Measurements from ENCODE around the gene PCYT1A. TPM values are rescaled to one million over a fixed set of nuclear protein-coding genes. Genes with fewer than 3 reads are reported as not detected.
"Not testable (repeated sequence)": the region's sequence is repeated elsewhere in the genome, so short reads cannot be mapped to it uniquely, and the experiment has no call there.

The PCYT1A gene
- polyA plus RNA-seq, 3 donors, result 24.3 to 99.6 (median 31.6) TPM

GRCh38 chr3:196251918-196252317 lies 35.6 kb downstream of the PCYT1A start:
- no peak for TF ChIP-seq CTCF (IDR thresholded peaks at IDR 0.05)
- H3K36me3 ChIP-seq (replicated peaks in 1 of 2; ENCODE audit: control insufficient read depth in 1 of 2, insufficient read depth in 2 of 2, low read length in 2 of 2), result peaks cover 51 to 85% of the 10 kb centered on the region in 2 donors
- no peak overlapping the region for H2AFZ ChIP-seq (ENCODE audit: insufficient read depth, low read depth, low read length, poor library complexity, severe bottlenecking)
- intact Hi-C loops (cut with micrococcal nuclease), result loop anchor here in 1 of 2 donors (5.0 to 10.0 kb wide), 2 partner anchors 265 to 443 kb away; partner anchors contain the start of gene SMCO1
- no peak overlapping the region for H3K9ac ChIP-seq (ENCODE audit: insufficient read depth, low read length, poor library complexity, severe bottlenecking)
- H3K79me2 ChIP-seq (ENCODE audit: insufficient read depth, low read length), result peaks cover 14% of the 10 kb centered on the region
- peaks cover 5% of the 10 kb centered on the region for H3K4me1 Mint-ChIP-seq
- H4K20me1 ChIP-seq (ENCODE audit: insufficient read depth, low read length), result peaks cover 67% of the 10 kb centered on the region
- H3K27ac Mint-ChIP-seq, result peak overlapping the region in 2 of 7 donors; percentile 7 to 46
- H3K27me3 Mint-ChIP-seq (ENCODE audit: low read depth in 3 of 3), result no peaks in the 10 kb centered on the region
- H3K9me3 Mint-ChIP-seq, result no peaks in the 10 kb centered on the region
- no peak for DNase-seq
- H3K36me3 Mint-ChIP-seq, result peaks cover 43 to 69% of the 10 kb centered on the region in 2 donors
- H3K27ac ChIP-seq (ENCODE audit: low read depth in 1 of 2, low read length in 2 of 2), result no peak overlapping the region
- no peak overlapping the region for H3K4me3 Mint-ChIP-seq
- H3K4me2 ChIP-seq (replicated peaks; ENCODE audit: extremely low read depth, low read length, poor library complexity, severe bottlenecking), result no peak overlapping the region
- no peaks in the 10 kb centered on the region for H3K9me3 ChIP-seq (replicated peaks in 1 of 2; ENCODE audit: control insufficient read depth in 1 of 2, insufficient read depth in 1 of 2, low read length in 2 of 2)
- no peaks in the 10 kb centered on the region for H3K27me3 ChIP-seq (ENCODE audit: control insufficient read depth in 2 of 2, insufficient read depth in 2 of 2, low read length in 2 of 2)
- 93% methylated on average over 3 of the region's 16 CpGs for WGBS (ENCODE audit: insufficient coverage)
- H3K4me1 ChIP-seq (ENCODE audit: control insufficient read depth in 1 of 2, insufficient read depth in 2 of 2, low read length in 2 of 2), result no peaks in the 10 kb centered on the region
- H3K4me3 ChIP-seq (replicated peaks in 1 of 3; ENCODE audit: low read depth in 2 of 3, low read length in 3 of 3), result no peak overlapping the region

GRCh38 chr3:196246612-196247308 lies 40.8 kb downstream of the PCYT1A start:
- no peaks in the 10 kb centered on the region for H3K27me3 ChIP-seq (ENCODE audit: control insufficient read depth in 2 of 2, insufficient read depth in 2 of 2, low read length in 2 of 2)
- Mint-ChIP-seq H3K9me3 (peaks cover 0 to 1% (median 0%) of the 10 kb centered on the region in 7 donors), H3K4me1 (peaks cover 4% of the 10 kb centered on the region), H3K4me3 (no peak overlapping the region), H3K27ac (peak overlapping the region in 6 of 7 donors; percentile 12 to 86 (median 71)), H3K36me3 (peaks cover 54 to 82% of the 10 kb centered on the region in 2 donors), H3K27me3 (ENCODE audit: low read depth in 3 of 3) (no peaks in the 10 kb centered on the region)
- H4K20me1 ChIP-seq (ENCODE audit: insufficient read depth, low read length), result peaks cover 39% of the 10 kb centered on the region
- WGBS (ENCODE audit: insufficient coverage), result no CpG with 5 or more reads among the region's 13 CpGs
- no peaks in the 10 kb centered on the region for H3K4me1 ChIP-seq (ENCODE audit: control insufficient read depth in 1 of 2, insufficient read depth in 2 of 2, low read length in 2 of 2)
- no peak for TF ChIP-seq CTCF (IDR thresholded peaks at IDR 0.05)
- H3K9me3 ChIP-seq (replicated peaks in 1 of 2; ENCODE audit: control insufficient read depth in 1 of 2, insufficient read depth in 1 of 2, low read length in 2 of 2), result no peaks in the 10 kb centered on the region
- intact Hi-C loops (cut with micrococcal nuclease), result no loop called here
- H3K4me3 ChIP-seq (replicated peaks in 1 of 3; ENCODE audit: low read depth in 2 of 3, low read length in 3 of 3), result no peak overlapping the region
- peak overlapping the region in 1 of 2 donors; percentile 47 for H3K27ac ChIP-seq (ENCODE audit: low read depth in 1 of 2, low read length in 2 of 2)
- peaks cover 8% of the 10 kb centered on the region for H3K79me2 ChIP-seq (ENCODE audit: insufficient read depth, low read length)
- H3K9ac ChIP-seq (ENCODE audit: insufficient read depth, low read length, poor library complexity, severe bottlenecking), result no peak overlapping the region
- no peak overlapping the region for H2AFZ ChIP-seq (ENCODE audit: insufficient read depth, low read depth, low read length, poor library complexity, severe bottlenecking)
- peaks cover 49 to 82% of the 10 kb centered on the region in 2 donors for H3K36me3 ChIP-seq (replicated peaks in 1 of 2; ENCODE audit: control insufficient read depth in 1 of 2, insufficient read depth in 2 of 2, low read length in 2 of 2)
- H3K4me2 ChIP-seq (replicated peaks; ENCODE audit: extremely low read depth, low read length, poor library complexity, severe bottlenecking), result no peak overlapping the region
- peak; percentile 25 to 41 (median 41) for DNase-seq

GRCh38 chr3:196244166-196244565 lies 43.4 kb downstream of the PCYT1A start:
- WGBS (ENCODE audit: insufficient coverage), result over 99% methylated on average over 17 of the region's 34 CpGs
- H3K9me3 ChIP-seq (replicated peaks in 1 of 2; ENCODE audit: control insufficient read depth in 1 of 2, insufficient read depth in 1 of 2, low read length in 2 of 2); H3K79me2 ChIP-seq (ENCODE audit: insufficient read depth, low read length); intact Hi-C loops (cut with micrococcal nuclease); H3K4me1 ChIP-seq (ENCODE audit: control insufficient read depth in 1 of 2, insufficient read depth in 2 of 2, low read length in 2 of 2); H3K4me3 Mint-ChIP-seq; H3K4me3 ChIP-seq (replicated peaks in 1 of 3; ENCODE audit: low read depth in 2 of 3, low read length in 3 of 3); H3K27ac ChIP-seq (ENCODE audit: low read depth in 1 of 2, low read length in 2 of 2); H2AFZ ChIP-seq (ENCODE audit: insufficient read depth, low read depth, low read length, poor library complexity, severe bottlenecking); H3K4me2 ChIP-seq (replicated peaks; ENCODE audit: extremely low read depth, low read length, poor library complexity, severe bottlenecking); H3K9ac ChIP-seq (ENCODE audit: insufficient read depth, low read length, poor library complexity, severe bottlenecking); H3K4me1 Mint-ChIP-seq; H3K9me3 Mint-ChIP-seq; H3K27me3 ChIP-seq (ENCODE audit: control insufficient read depth in 2 of 2, insufficient read depth in 2 of 2, low read length in 2 of 2); H3K27me3 Mint-ChIP-seq (ENCODE audit: low read depth in 3 of 3); H3K27ac Mint-ChIP-seq; DNase-seq: not testable (repeated sequence)
- H3K36me3 ChIP-seq (replicated peaks in 1 of 2; ENCODE audit: control insufficient read depth in 1 of 2, insufficient read depth in 2 of 2, low read length in 2 of 2), result peaks cover 64 to 85% of the 10 kb centered on the region in 2 donors
- H3K36me3 Mint-ChIP-seq, result peaks cover 66 to 96% of the 10 kb centered on the region in 2 donors
- peaks cover 22% of the 10 kb centered on the region for H4K20me1 ChIP-seq (ENCODE audit: insufficient read depth, low read length)

Measured in CD14-positive monocyte (primary cell).